SK-N-SH (cell line): Measurements from ENCODE around the gene CPXM1. TPM values are rescaled to one million over a fixed set of nuclear protein-coding genes. Genes with fewer than 3 reads are reported as not detected.

Experiments
- CTCF ChIA-PET: fragments of 300-600, 350-600 bp; formaldehyde crosslinking; extraction: SDS; loops from one replicate; lab custom pipeline; 2021; lab: Yijun Ruan, JAX
- POLR2A ChIA-PET: fragments of 350-600 bp; sonication (Branson Sonifier 250); formaldehyde crosslinking; extraction: SDS; loops from one replicate; lab custom pipeline; 2020; ENCODE audit warnings: antibody characterized with exemption, inconsistent platforms; lab: Yijun Ruan, JAX
- DNase-seq: peaks from one replicate; pipeline ENCODE4 v3.0.0; 2012
- H2AFZ ChIP-seq: fragments of 200-600 bp; sonication (generic); 2 replicates; pipeline ENCODE4 v1.8.1; 2016; ENCODE audit warnings: antibody characterized with exemption, mild to moderate bottlenecking, low read depth
- H3F3A ChIP-seq: fragments of 200-600 bp; sonication (generic); replicated peaks from 2 replicates; pipeline ENCODE3; 2016; ENCODE audit warnings: antibody characterized with exemption, mild to moderate bottlenecking; ENCODE audit not compliant: insufficient read depth
- H3K27ac ChIP-seq, 2 experiments: fragments of 200-500 bp in 1 of 2; fragments of 200-600 bp in 1 of 2; sonication (Bioruptor generic) in 1 of 2; sonication (generic), shearing (Covaris generic) in 1 of 2; 2 replicates each; pipeline versions ENCODE4 v1.5.1 to v1.6.1; 2014 to 2016; ENCODE audit warnings: low read depth in 2 of 2, inconsistent platforms in 1 of 2, low read length in 1 of 2, mild to moderate bottlenecking in 1 of 2, mixed read lengths in 1 of 2
- H3K27me3 ChIP-seq: fragments of 200-600 bp; sonication (generic), shearing (Covaris generic); 2 replicates; pipeline ENCODE4 v1.6.1; 2016; ENCODE audit warnings: mixed run types; ENCODE audit not compliant: insufficient read depth
- H3K36me3 ChIP-seq, 2 experiments: fragments of 200-500 bp in 1 of 2; fragments of 200-600 bp in 1 of 2; sonication (Bioruptor generic) in 1 of 2; sonication (generic) in 1 of 2; replicated peaks in 1 of 2; 2 replicates each; pipeline versions ENCODE3 to v1.5.1; 2014 to 2016; ENCODE audit warnings: low read length in 1 of 2, mild to moderate bottlenecking in 1 of 2; ENCODE audit not compliant: insufficient read depth in 2 of 2, control insufficient read depth in 1 of 2
- H3K4me1 ChIP-seq, 2 experiments: fragments of 200-500 bp in 1 of 2; fragments of 200-600 bp in 1 of 2; sonication (Bioruptor generic) in 1 of 2; sonication (generic), shearing (Covaris generic) in 1 of 2; 2 replicates each; pipeline versions ENCODE4 v1.5.1 to v1.6.1; 2014 to 2016; ENCODE audit warnings: low read depth in 1 of 2, low read length in 1 of 2, mixed run types in 1 of 2; ENCODE audit not compliant: insufficient read depth in 2 of 2, control insufficient read depth in 1 of 2
- H3K4me2 ChIP-seq: fragments of 200-600 bp; sonication (generic), shearing (Covaris generic); 2 replicates; pipeline ENCODE4 v1.6.1; 2017; ENCODE audit warnings: mixed run types
- H3K4me3 ChIP-seq, 2 experiments: fragments of 200-500 bp in 1 of 2; fragments of 200-600 bp in 1 of 2; sonication (Bioruptor generic) in 1 of 2; sonication (generic), shearing (Covaris generic) in 1 of 2; 2 replicates each; pipeline versions ENCODE4 v1.5.1 to v1.8.1; 2014 to 2016; ENCODE audit warnings: low read depth in 2 of 2, inconsistent platforms in 1 of 2, low read length in 1 of 2, mild to moderate bottlenecking in 1 of 2, mixed read lengths in 1 of 2, moderate library complexity in 1 of 2
- H3K79me2 ChIP-seq: fragments of 200-600 bp; sonication (generic); 2 replicates; pipeline ENCODE4 v1.8.1; 2017; ENCODE audit warnings: mild to moderate bottlenecking; ENCODE audit not compliant: insufficient read depth
- H3K9ac ChIP-seq: fragments of 200-600 bp; sonication (generic); 2 replicates; pipeline ENCODE4 v1.6.1; 2017; ENCODE audit warnings: mixed run types
- H3K9me2 ChIP-seq: fragments of 200-600 bp; sonication (generic); 2 replicates; pipeline ENCODE4 v1.6.1; 2017; ENCODE audit warnings: mixed run types
- H3K9me3 ChIP-seq: fragments of 200-600 bp; sonication (generic); 2 replicates; pipeline ENCODE4 v1.6.1; 2017; ENCODE audit warnings: mixed run types, mild to moderate bottlenecking, moderate library complexity
- H4K20me1 ChIP-seq: fragments of 200-600 bp; sonication (generic); 2 replicates; pipeline ENCODE4 v1.6.1; 2017; ENCODE audit warnings: mild to moderate bottlenecking, mixed run types; ENCODE audit not compliant: insufficient read depth
- GATA2 ChIP-seq: sonication (generic); formaldehyde crosslinking; IDR thresholded peaks from 2 replicates; pipeline ENCODE4 v1.5.0; 2020; ENCODE audit warnings: mild to moderate bottlenecking, missing genetic modification reagents
- IRF3 ChIP-seq: fragments of 150-350 bp; IDR thresholded peaks from 2 replicates; pipeline ENCODE4 v1.6.1; 2016; ENCODE audit warnings: mild to moderate bottlenecking, low read depth, low read length
- MAX ChIP-seq: IDR thresholded peaks from 2 replicates; pipeline ENCODE4 v1.4.0; 2012; ENCODE audit warnings: low read depth
- RXRA ChIP-seq: IDR thresholded peaks from 2 replicates; pipeline ENCODE4 v1.4.0; 2012; ENCODE audit warnings: low read depth, mild to moderate bottlenecking, borderline replicate concordance
- TAF1 ChIP-seq: IDR thresholded peaks from 2 replicates; pipeline ENCODE4 v1.6.1; 2012; ENCODE audit warnings: low read depth, mild to moderate bottlenecking, low read length, moderate library complexity, borderline replicate concordance
- TCF12 ChIP-seq: IDR thresholded peaks from 2 replicates; pipeline ENCODE4 v1.4.0; 2012
- WGBS: methylation state at CpG from one replicate; pipeline ENCODE4 v1.1.6; 2017; ENCODE audit warnings: low lambda C conversion rate; 5-methylcytosine and 5-hydroxymethylcytosine counted together
- polyA plus RNA-seq, 3 experiments: library from polyadenylated mRNA; depleted of rRNA; stranded (reverse); fragments of >200 nt; gene quantifications; 2 replicates each; pipeline ENCODE4 v1.2.3, GENCODE V29; 2012
- TF ChIP-seq, protein P1 (sequence below): IDR thresholded peaks from 2 replicates; pipeline ENCODE4 v1.4.0; 2012; ENCODE audit warnings: low read depth, borderline replicate concordance

Gene CPXM1
- polyA plus RNA-seq, 1 of the 3 experiments (the other 2 are of a cell fraction) = 99.9 TPM

DNA sequence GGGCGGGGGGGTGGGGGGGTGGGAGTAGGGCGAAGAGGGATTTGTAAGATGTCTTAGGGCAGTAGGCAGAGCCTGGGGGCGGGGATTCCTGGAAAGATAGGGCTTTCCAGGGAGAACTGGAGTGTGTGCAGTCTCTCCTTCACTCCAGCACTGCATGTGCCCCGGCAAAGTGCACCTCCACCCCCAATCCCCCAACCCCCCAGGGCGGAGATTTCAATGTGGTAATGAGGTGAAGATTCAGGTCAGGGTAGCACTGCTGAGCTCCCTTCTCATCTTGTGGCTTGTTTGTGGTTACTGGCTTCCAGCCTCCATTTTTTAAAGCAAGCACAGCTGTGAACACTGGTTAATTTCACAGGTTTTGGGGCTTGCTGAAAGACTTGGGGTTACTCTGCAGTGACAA, 21.6 kb upstream of the CPXM1 start:
- TF ChIP-seq TCF12 (peak; percentile 31; the same call in 1 of the 2 replicates), TAF1 (no peak)
- POLR2A ChIA-PET = interaction anchor here (1.1 kb wide), 1 partner anchor 13 kb away, joined by 6 read pairs; no protein-coding TSS in a partner anchor
- Histone ChIP-seq H3K79me2 (no peaks in the 10 kb centered on the region), H3F3A (no peaks in the 10 kb centered on the region), H3K27me3 (no peaks in the 10 kb centered on the region), H3K4me3 (0 out of 4 replicates have a peak overlapping the region, but pooled peaks of 1 of the 2 experiments have one; percentile 4), H2AFZ (no peak overlapping the region), H3K9ac (no peak overlapping the region), H3K4me2 (no peak overlapping the region), H3K9me3 (no peaks in the 10 kb centered on the region), H3K36me3 (no peaks in the 10 kb centered on the region), H3K9me2 (no peaks in the 10 kb centered on the region), H3K4me1 (peaks cover 0 to 5% of the 10 kb centered on the region in 2 experiments; a peak in 1 of 4 replicates), H4K20me1 (no peaks in the 10 kb centered on the region), H3K27ac (no peak overlapping the region)
- DNase-seq = no peak
- 33% methylated on average over 5 of the region's 5 CpGs for whole genome bisulfite sequencing
- CTCF ChIA-PET = interaction anchor here (0.9 kb wide), 1 partner anchor 16 kb away, joined by 3 read pairs; no protein-coding TSS in a partner anchor

GRCh38 chr20:2820896-2821869, 20.8 kb upstream of the CPXM1 start:
- no peak overlapping the region for H2AFZ ChIP-seq
- H3K27me3 ChIP-seq = no peaks in the 10 kb centered on the region
- no peak for TF ChIP-seq MAX
- TF ChIP-seq IRF3 = no peak
- TF ChIP-seq RXRA = no peak
- TF ChIP-seq, protein P1, sequence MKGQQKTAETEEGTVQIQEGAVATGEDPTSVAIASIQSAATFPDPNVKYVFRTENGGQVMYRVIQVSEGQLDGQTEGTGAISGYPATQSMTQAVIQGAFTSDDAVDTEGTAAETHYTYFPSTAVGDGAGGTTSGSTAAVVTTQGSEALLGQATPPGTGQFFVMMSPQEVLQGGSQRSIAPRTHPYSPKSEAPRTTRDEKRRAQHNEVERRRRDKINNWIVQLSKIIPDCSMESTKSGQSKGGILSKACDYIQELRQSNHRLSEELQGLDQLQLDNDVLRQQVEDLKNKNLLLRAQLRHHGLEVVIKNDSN = no peak
- no peak for TF ChIP-seq GATA2 (CRISPR knock-in tag)
- TF ChIP-seq, all 33 proteins: peak for 0
- H4K20me1 ChIP-seq = no peaks in the 10 kb centered on the region
- H3K36me3 ChIP-seq = no peaks in the 10 kb centered on the region
- 63% methylated on average over 56 of the region's 68 CpGs for WGBS
- no peaks in the 10 kb centered on the region for H3K79me2 ChIP-seq
- H3K9ac ChIP-seq = no peak overlapping the region
- no peak overlapping the region for H3K27ac ChIP-seq
- CTCF ChIA-PET = interaction anchor here (0.9 to 1.1 kb wide), 2 partner anchors 16 to 128 kb away, joined by 3 read pairs; partner anchors contain the start of gene EBF4
- H3K9me2 ChIP-seq = no peaks in the 10 kb centered on the region
- POLR2A ChIA-PET = interaction anchor here (1.1 kb wide), 1 partner anchor 13 kb away, joined by 6 read pairs; no protein-coding TSS in a partner anchor
- no peak overlapping the region for H3K4me3 ChIP-seq
- no peak overlapping the region for H3K4me2 ChIP-seq
- H3K9me3 ChIP-seq = no peaks in the 10 kb centered on the region
- H3K4me1 ChIP-seq = peaks cover 0 to 5% of the 10 kb centered on the region in 2 experiments; a peak in 1 of 4 replicates
- no peaks in the 10 kb centered on the region for H3F3A ChIP-seq
- DNase-seq = peak; percentile 71
